HCT116 (cell line): ENCODE measurements around the gene SEC16A. TPM values are rescaled to one million over a fixed set of nuclear protein-coding genes. Genes with fewer than 3 reads are reported as not detected.

Experiments
- ATAC-seq: fragments of 200-7000 bp; cut with Tn5 transposase; 2 replicates; pipeline ENCODE4 v1.9.1; 2020; ENCODE audit warnings: mild to moderate bottlenecking, moderate library complexity
- BruUV-seq: library from RNA; stranded (reverse); fragments of 400-500 nt; replicated peaks from 2 replicates; lab custom pipeline; 2021; lab: Mats Ljungman, UMichigan
- CTCF ChIA-PET: fragments of 300-600 bp; sonication (Branson Sonifier 250); formaldehyde crosslinking; loops from one replicate; lab custom pipeline; 2021; ENCODE audit warnings: antibody characterized with exemption; lab: Charles Lee
- POLR2A ChIA-PET: fragments of 300-600, 350-600 bp; sonication (Branson Sonifier 250); formaldehyde crosslinking; loops from one replicate; lab custom pipeline; 2021; ENCODE audit warnings: antibody characterized with exemption; lab: Charles Lee
- RAD21 ChIA-PET, 2 experiments: fragments of 300-600 bp; sonication (Branson Sonifier 250); formaldehyde crosslinking; loops; one replicate each; lab custom pipeline; 2023; ENCODE audit warnings: low total read pairs in 2 of 2; ENCODE audit not compliant: uncharacterized antibody in 2 of 2, unreplicated experiment in 2 of 2, low non-redundant PET in 1 of 2; lab: Charles Lee
- DNase-seq: peaks from one replicate; pipeline ENCODE4 v3.0.0-alpha.2; 2010; ENCODE audit warnings: low read depth, low spot score
- H2AFZ ChIP-seq: fragments of 200-600 bp; shearing (Covaris generic), sonication (generic); 2 replicates; pipeline ENCODE4 v1.6.1; 2017; ENCODE audit warnings: low read depth, mixed run types, mixed read lengths, antibody characterized with exemption, low read length; ENCODE audit not compliant: poor library complexity, severe bottlenecking
- H3K27ac ChIP-seq: 2 replicates; pipeline ENCODE4 v1.5.1; 2012; ENCODE audit warnings: low read depth, low read length
- H3K27me3 ChIP-seq: fragments of 200-600 bp; sonication (generic); 2 replicates; pipeline ENCODE4 v1.6.1; 2016; ENCODE audit warnings: mixed run types, low read length, mixed read lengths; ENCODE audit not compliant: insufficient read depth
- H3K36me3 ChIP-seq, 2 experiments: fragments of 200-500 bp in 1 of 2; fragments of 200-600 bp in 1 of 2; sonication (Bioruptor generic) in 1 of 2; sonication (generic) in 1 of 2; 2 replicates each; pipeline versions ENCODE4 v1.5.1 to v1.6.1; 2014 to 2016; ENCODE audit warnings: low read length in 2 of 2, inconsistent platforms in 1 of 2, mixed read lengths in 1 of 2, mixed run types in 1 of 2; ENCODE audit not compliant: insufficient read depth in 2 of 2, control insufficient read depth in 1 of 2
- H3K4me1 ChIP-seq, 2 experiments: fragments of 200-600 bp in 1 of 2; sonication (generic) in 1 of 2; 2 replicates each; pipeline versions ENCODE4 v1.5.1 to v1.6.1; 2012 to 2017; ENCODE audit warnings: low read length in 2 of 2, inconsistent platforms in 1 of 2, mild to moderate bottlenecking in 1 of 2, mixed read lengths in 1 of 2, mixed run types in 1 of 2, moderate library complexity in 1 of 2; ENCODE audit not compliant: insufficient read depth in 2 of 2, control insufficient read depth in 1 of 2
- H3K4me2 ChIP-seq: fragments of 200-600 bp; sonication (generic); 2 replicates; pipeline ENCODE4 v1.6.1; 2017; ENCODE audit warnings: mixed run types, low read length, mixed read lengths
- H3K4me3 ChIP-seq, 2 experiments: fragments of 200-600 bp in 1 of 2; sonication (generic) in 1 of 2; replicated peaks in 1 of 2; 2 replicates each; pipeline ENCODE4 v1.5.1; 2011 to 2016; ENCODE audit warnings: low read length in 2 of 2, control low read depth in 1 of 2, low read depth in 1 of 2, mild to moderate bottlenecking in 1 of 2, mixed read lengths in 1 of 2, mixed run types in 1 of 2
- H3K79me2 ChIP-seq: fragments of 200-600 bp; sonication (generic); 2 replicates; pipeline ENCODE4 v1.6.1; 2017; ENCODE audit warnings: mild to moderate bottlenecking, mixed run types, low read length, moderate library complexity, mixed read lengths; ENCODE audit not compliant: insufficient read depth
- H3K9ac ChIP-seq: fragments of 200-600 bp; sonication (generic); 2 replicates; pipeline ENCODE4 v1.6.1; 2016; ENCODE audit warnings: low read length, mixed read lengths
- H3K9me2 ChIP-seq: fragments of 200-600 bp; sonication (generic), shearing (Covaris generic); 2 replicates; pipeline ENCODE4 v1.6.1; 2017; ENCODE audit warnings: mixed run types, mild to moderate bottlenecking, moderate library complexity; ENCODE audit not compliant: insufficient read depth
- H3K9me3 ChIP-seq, 2 experiments: fragments of 200-500 bp in 1 of 2; fragments of 200-600 bp in 1 of 2; sonication (Bioruptor generic) in 1 of 2; sonication (generic) in 1 of 2; 2 replicates each; pipeline ENCODE4 v1.6.1; 2014 to 2017; ENCODE audit warnings: low read length in 2 of 2, mixed read lengths in 2 of 2, inconsistent platforms in 1 of 2, low read depth in 1 of 2, mild to moderate bottlenecking in 1 of 2, mixed run types in 1 of 2, moderate library complexity in 1 of 2; ENCODE audit not compliant: control insufficient read depth in 1 of 2, insufficient read depth in 1 of 2
- H4K20me1 ChIP-seq: fragments of 200-600 bp; sonication (generic), shearing (Covaris generic); 2 replicates; pipeline ENCODE4 v1.6.1; 2017; ENCODE audit warnings: mixed run types, mild to moderate bottlenecking, moderate library complexity; ENCODE audit not compliant: insufficient read depth
- ATF3 ChIP-seq: IDR thresholded peaks from 2 replicates; pipeline ENCODE4 v1.6.1; 2012
- CEBPB ChIP-seq: IDR thresholded peaks from 2 replicates; pipeline ENCODE4 v1.6.1; 2012; ENCODE audit warnings: low read depth
- CTCF ChIP-seq, 3 experiments: fragments of 200-600 bp in 1 of 3; sonication (generic) in 1 of 3; IDR thresholded peaks in 2 of 3; conservative IDR thresholded peaks in 1 of 3; 2 replicates each; pipeline ENCODE4 v1.5.1; 2012 to 2017; ENCODE audit warnings: low read depth in 2 of 3, low read length in 2 of 3, antibody characterized with exemption in 1 of 3, borderline replicate concordance in 1 of 3, control low read depth in 1 of 3, mild to moderate bottlenecking in 1 of 3, mixed read lengths in 1 of 3, mixed run types in 1 of 3, moderate library complexity in 1 of 3; ENCODE audit not compliant: insufficient read depth in 1 of 3
- EGR1 ChIP-seq: IDR thresholded peaks from 2 replicates; pipeline ENCODE4 v1.6.1; 2012; ENCODE audit warnings: low read depth
- EZH2 ChIP-seq: fragments of 200-600 bp; sonication (generic); IDR thresholded peaks from 2 replicates; pipeline ENCODE4 v1.6.1; 2017; ENCODE audit warnings: antibody characterized with exemption, mixed run types
- EZH2phosphoT487 ChIP-seq: fragments of 200-600 bp; IDR thresholded peaks from 2 replicates; pipeline ENCODE4 v1.6.1; 2018; ENCODE audit warnings: antibody characterized with exemption, borderline replicate concordance
- FOSL1 ChIP-seq: IDR thresholded peaks from 2 replicates; pipeline ENCODE4 v1.6.1; 2012; ENCODE audit warnings: low read depth
- MAX ChIP-seq: IDR thresholded peaks from 2 replicates; pipeline ENCODE4 v1.6.1; 2012
- POLR2A ChIP-seq: IDR thresholded peaks from 2 replicates; pipeline ENCODE4 v1.7.0; 2011; ENCODE audit warnings: borderline replicate concordance; ENCODE audit not compliant: insufficient read depth, insufficient read length; ENCODE audit errors: extremely low read depth
- REST ChIP-seq: IDR thresholded peaks from 2 replicates; pipeline ENCODE4 v1.6.1; 2012; ENCODE audit warnings: low read depth
- SRF ChIP-seq: IDR thresholded peaks from 2 replicates; pipeline ENCODE4 v1.6.1; 2012; ENCODE audit warnings: low read depth
- TCF7L2 ChIP-seq: IDR thresholded peaks from 2 replicates; pipeline ENCODE4 v1.7.0; 2011; ENCODE audit warnings: borderline replicate concordance, inconsistent platforms; ENCODE audit not compliant: insufficient read depth, insufficient read length; ENCODE audit errors: extremely low read depth
- YY1 ChIP-seq: IDR thresholded peaks from 2 replicates; pipeline ENCODE4 v1.6.1; 2011; ENCODE audit warnings: low read length, low read depth, moderate library complexity, mild to moderate bottlenecking; ENCODE audit not compliant: insufficient replicate concordance; ENCODE audit errors: extremely low read depth
- ZBTB33 ChIP-seq: IDR thresholded peaks from 2 replicates; pipeline ENCODE4 v1.6.1; 2011; ENCODE audit warnings: mild to moderate bottlenecking, low read length, moderate library complexity; ENCODE audit not compliant: insufficient replicate concordance; ENCODE audit errors: extremely low read depth
- ZFX ChIP-seq: fragments of 450-650 bp; IDR thresholded peaks from 2 replicates; pipeline ENCODE4 v1.6.1; 2017
- ZNF274 ChIP-seq: fragments of 200-500 bp; sonication (Bioruptor generic); IDR thresholded peaks from 2 replicates; pipeline ENCODE4 v1.6.1; 2014; ENCODE audit warnings: mild to moderate bottlenecking, low read depth, low read length, inconsistent platforms
- intact Hi-C: fragments of 100-400 bp; cut with micrococcal nuclease; formaldehyde crosslinking; loops from 2 replicates; pipeline ENCODE4 v1.10.0; 2022
- total RNA-seq: library from RNA; stranded (reverse); gene quantifications from one replicate; pipeline ENCODE4 v1.2.1, GENCODE V29; 2021; ENCODE audit not compliant: unreplicated experiment

Gene SEC16A
- total RNA-seq, 1 experiment from 2014 or later, result 49.8 TPM

- no peak overlapping the region for H3K9ac ChIP-seq
- intact Hi-C loops, result no loop called here
- POLR2A ChIA-PET, result no interaction called here
Observed at GRCh38 chr9:136395345-136396218, 87.3 kb downstream of the SEC16A start.

More at GRCh38 chr9:136395345-136396218, 87.3 kb downstream of the SEC16A start:
- Histone ChIP-seq H3K27me3 (no peaks in the 10 kb centered on the region), H3K27ac (no peak overlapping the region), H3K9me3 (no peaks in the 10 kb centered on the region), H3K79me2 (peaks cover 60% of the 10 kb centered on the region), H3K4me2 (no peak overlapping the region), H2AFZ (no peak overlapping the region), H3K4me3 (no peak overlapping the region), H3K9me2 (no peaks in the 10 kb centered on the region), H4K20me1 (no peaks in the 10 kb centered on the region), H3K4me1 (peaks cover 7 to 14% of the 10 kb centered on the region in 2 experiments), H3K36me3 (peaks cover 44 to 61% of the 10 kb centered on the region in 2 experiments)
- DNase-seq (no peak), ATAC-seq (no peak)
- no TSS peak for BruUV-seq
- CTCF ChIA-PET, result no interaction called here
- TF ChIP-seq SRF, result no peak
- TF ChIP-seq EGR1, result no peak
- TF ChIP-seq POLR2A, result no peak
- TF ChIP-seq TCF7L2, result no peak
- no peak for TF ChIP-seq FOSL1
- no peak for TF ChIP-seq MAX
- TF ChIP-seq REST, result no peak
- TF ChIP-seq ZNF274, result no peak
- no peak for TF ChIP-seq EZH2phosphoT487
- no peak for TF ChIP-seq YY1
- TF ChIP-seq EZH2, result no peak
- TF ChIP-seq ZBTB33, result no peak
- TF ChIP-seq CTCF (IDR thresholded peaks at IDR 0.05 in 2 of 3, conservative IDR thresholded peaks at IDR 0.05 in 1 of 3; ENCODE audit: borderline replicate concordance in 1 of 3, insufficient read depth in 1 of 3, low read depth in 2 of 3, low read length in 2 of 3), result no peak
- TF ChIP-seq ATF3, result no peak
- no peak for TF ChIP-seq CEBPB
- TF ChIP-seq ZFX, result no peak
- RAD21 ChIA-PET, result no interaction called here
